Measurements from ENCODE around the gene ARHGAP28. TPM values are rescaled to one million over a fixed set of nuclear protein-coding genes. Genes with fewer than 3 reads are reported as not detected.

The ARHGAP28 gene
- total RNA-seq, 1 experiment from 2014 or later: 9.2 TPM

DNA sequence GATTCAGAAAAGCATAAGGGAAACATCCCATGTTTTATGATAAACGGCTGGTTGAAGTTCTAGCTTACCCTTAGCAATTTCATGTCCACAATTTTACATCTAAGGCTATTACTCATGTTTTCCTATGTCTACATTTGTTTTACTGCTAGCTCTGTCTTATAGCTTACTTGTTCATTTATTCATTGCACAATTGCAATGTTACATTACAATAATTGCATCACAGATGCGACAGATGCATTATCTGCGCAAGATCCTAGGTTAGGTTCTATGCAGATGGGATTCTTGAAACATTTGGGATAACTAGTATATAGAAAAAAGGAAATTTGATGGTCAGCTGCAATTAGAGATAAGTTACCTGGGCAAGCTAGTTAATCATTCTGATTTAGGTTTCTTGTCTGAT is 108.4 kb downstream of the ARHGAP28 start:
- Histone ChIP-seq H4K91ac (ENCODE audit: insufficient read length, low read depth, low read length) (no peak overlapping the region), H3K56ac (ENCODE audit: insufficient read length, low read depth, low read length) (no peak overlapping the region), H3K79me2 (ENCODE audit: insufficient read depth, low read length) (no peaks in the 10 kb centered on the region), H3K27me3 (ENCODE audit: insufficient read depth, low read length) (no peaks in the 10 kb centered on the region), H3K9me3 (ENCODE audit: control insufficient read depth, low read depth, low read length) (no peaks in the 10 kb centered on the region), H4K8ac (replicated peaks; ENCODE audit: insufficient read length, low read depth, low read length) (no peak overlapping the region), H3K9ac (ENCODE audit: extremely low read depth, insufficient read length, low read length) (no peak overlapping the region), H4K20me1 (ENCODE audit: control insufficient read depth, insufficient read depth, insufficient read length) (no peaks in the 10 kb centered on the region), H2BK12ac (ENCODE audit: insufficient read length, low read depth, low read length) (no peak overlapping the region), H3K79me1 (ENCODE audit: insufficient read depth, low read depth, low read length, poor library complexity, severe bottlenecking) (no peaks in the 10 kb centered on the region), H2BK5ac (ENCODE audit: insufficient read length, low read length) (no peak overlapping the region), H3K4me1 (ENCODE audit: insufficient read depth, low read length) (no peaks in the 10 kb centered on the region; the same call in 1 of the 2 replicates), H3K4me2 (ENCODE audit: insufficient read depth, insufficient read length, low read length) (no peak overlapping the region), H2BK20ac (ENCODE audit: low read depth, low read length, poor library complexity, severe bottlenecking) (no peak overlapping the region), H3K4ac (ENCODE audit: low read depth, low read length) (no peak overlapping the region), H3K14ac (ENCODE audit: insufficient read depth, low read length) (no peak overlapping the region), H3K18ac (ENCODE audit: insufficient read length, low read depth, low read length) (no peak overlapping the region), H3T11ph (ENCODE audit: low read length) (no peak overlapping the region), H3K23me2 (ENCODE audit: insufficient read length, low read depth, low read length, poor library complexity, severe bottlenecking) (no peaks in the 10 kb centered on the region), H3K27ac (ENCODE audit: insufficient read length, low read depth, low read length) (no peak overlapping the region), H2BK15ac (ENCODE audit: low read depth, low read length) (no peak overlapping the region), H2AK5ac (ENCODE audit: insufficient read length, low read length) (no peak overlapping the region), H3K23ac (ENCODE audit: insufficient read length, low read depth, low read length) (no peak overlapping the region), H2BK120ac (ENCODE audit: low read depth, low read length, poor library complexity, severe bottlenecking) (no peak overlapping the region), H2AFZ (ENCODE audit: low read length) (no peak overlapping the region), H4K5ac (ENCODE audit: insufficient read length, low read depth, low read length) (no peak overlapping the region)
- TF ChIP-seq, protein P1, sequence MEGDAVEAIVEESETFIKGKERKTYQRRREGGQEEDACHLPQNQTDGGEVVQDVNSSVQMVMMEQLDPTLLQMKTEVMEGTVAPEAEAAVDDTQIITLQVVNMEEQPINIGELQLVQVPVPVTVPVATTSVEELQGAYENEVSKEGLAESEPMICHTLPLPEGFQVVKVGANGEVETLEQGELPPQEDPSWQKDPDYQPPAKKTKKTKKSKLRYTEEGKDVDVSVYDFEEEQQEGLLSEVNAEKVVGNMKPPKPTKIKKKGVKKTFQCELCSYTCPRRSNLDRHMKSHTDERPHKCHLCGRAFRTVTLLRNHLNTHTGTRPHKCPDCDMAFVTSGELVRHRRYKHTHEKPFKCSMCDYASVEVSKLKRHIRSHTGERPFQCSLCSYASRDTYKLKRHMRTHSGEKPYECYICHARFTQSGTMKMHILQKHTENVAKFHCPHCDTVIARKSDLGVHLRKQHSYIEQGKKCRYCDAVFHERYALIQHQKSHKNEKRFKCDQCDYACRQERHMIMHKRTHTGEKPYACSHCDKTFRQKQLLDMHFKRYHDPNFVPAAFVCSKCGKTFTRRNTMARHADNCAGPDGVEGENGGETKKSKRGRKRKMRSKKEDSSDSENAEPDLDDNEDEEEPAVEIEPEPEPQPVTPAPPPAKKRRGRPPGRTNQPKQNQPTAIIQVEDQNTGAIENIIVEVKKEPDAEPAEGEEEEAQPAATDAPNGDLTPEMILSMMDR (conservative IDR thresholded peaks at IDR 0.05): no peak
- H3K27me3 Mint-ChIP-seq (ENCODE audit: low read depth): no peaks in the 10 kb centered on the region
- no peak overlapping the region for H3K4me3 Mint-ChIP-seq
- no peak for DNase-seq
- no peaks in the 10 kb centered on the region for H3K36me3 Mint-ChIP-seq (ENCODE audit: insufficient read depth in 1 of 3, low read depth in 3 of 3)
- peaks cover 6% of the 10 kb centered on the region in 2 experiments for H3K4me1 Mint-ChIP-seq
- no CpG with 5 or more reads among the region's 3 CpGs for WGBS (ENCODE audit: extremely low coverage, insufficient read length, low lambda C conversion rate)
- no peak overlapping the region for H3K27ac Mint-ChIP-seq
- no peaks in the 10 kb centered on the region for H3K9me3 Mint-ChIP-seq
